Measurements from ENCODE around the gene LRCH4.

- TF ChIP-seq CTCF (IDR thresholded peaks at IDR 0.05) (no peak), POLR2A (IDR thresholded peaks at IDR 0.05) (no peak)
Observed at GRCh38 chr7:100562195-100563099, 23.5 kb downstream of the LRCH4 start.

Data from transverse colon (tissue), 3 donors.